ENCODE data around the gene SLIT3. TPM values are rescaled to one million over a fixed set of nuclear protein-coding genes. Genes with fewer than 3 reads are reported as not detected.

The SLIT3 gene
- total RNA-seq, 6 donors from 2014 or later, result 10.8 to 57.3 (median 32.2) TPM

DNA sequence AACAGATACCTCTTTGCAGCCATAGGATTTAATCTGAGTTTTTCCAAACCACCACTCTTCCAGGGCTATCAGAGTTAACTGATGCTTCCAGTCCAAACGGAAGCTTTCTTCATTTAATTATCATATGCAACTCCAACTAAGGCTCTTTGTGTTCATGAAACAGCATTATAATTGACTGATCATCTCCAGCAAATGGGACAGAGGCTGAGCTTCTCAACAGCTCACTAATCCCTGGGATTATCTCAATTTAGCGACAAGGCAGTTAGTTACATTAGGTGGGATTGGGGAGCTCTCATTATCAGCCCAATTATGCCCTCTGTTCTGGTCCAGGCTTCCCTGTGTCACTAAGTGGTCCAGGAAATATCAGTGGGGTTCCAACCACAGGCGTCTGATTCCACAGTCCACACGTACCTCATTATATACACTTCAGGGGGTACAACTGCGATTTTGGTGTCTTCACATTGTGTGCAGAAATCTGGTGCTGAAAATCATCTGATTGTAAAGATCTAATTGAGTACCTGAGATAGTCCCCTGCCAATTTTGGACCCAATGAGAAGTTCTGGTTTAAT lies 408.2 kb downstream of the SLIT3 start:
- ATAC-seq (ENCODE audit: low FRiP score in 2 of 2) (no peak), DNase-seq (no peak)
- TF ChIP-seq POLR2AphosphoS5 (IDR thresholded peaks at IDR 0.05) (no peak), EP300 (IDR thresholded peaks at IDR 0.05) (no peak), POLR2A (IDR thresholded peaks at IDR 0.05) (no peak)
- TF ChIP-seq, protein P1, sequence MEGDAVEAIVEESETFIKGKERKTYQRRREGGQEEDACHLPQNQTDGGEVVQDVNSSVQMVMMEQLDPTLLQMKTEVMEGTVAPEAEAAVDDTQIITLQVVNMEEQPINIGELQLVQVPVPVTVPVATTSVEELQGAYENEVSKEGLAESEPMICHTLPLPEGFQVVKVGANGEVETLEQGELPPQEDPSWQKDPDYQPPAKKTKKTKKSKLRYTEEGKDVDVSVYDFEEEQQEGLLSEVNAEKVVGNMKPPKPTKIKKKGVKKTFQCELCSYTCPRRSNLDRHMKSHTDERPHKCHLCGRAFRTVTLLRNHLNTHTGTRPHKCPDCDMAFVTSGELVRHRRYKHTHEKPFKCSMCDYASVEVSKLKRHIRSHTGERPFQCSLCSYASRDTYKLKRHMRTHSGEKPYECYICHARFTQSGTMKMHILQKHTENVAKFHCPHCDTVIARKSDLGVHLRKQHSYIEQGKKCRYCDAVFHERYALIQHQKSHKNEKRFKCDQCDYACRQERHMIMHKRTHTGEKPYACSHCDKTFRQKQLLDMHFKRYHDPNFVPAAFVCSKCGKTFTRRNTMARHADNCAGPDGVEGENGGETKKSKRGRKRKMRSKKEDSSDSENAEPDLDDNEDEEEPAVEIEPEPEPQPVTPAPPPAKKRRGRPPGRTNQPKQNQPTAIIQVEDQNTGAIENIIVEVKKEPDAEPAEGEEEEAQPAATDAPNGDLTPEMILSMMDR (IDR thresholded peaks at IDR 0.05), result no peak
- Histone ChIP-seq H3K36me3 (no peaks in the 10 kb centered on the region), H3K27ac (no peak overlapping the region), H3K4me1 (no peaks in the 10 kb centered on the region), H3K9me3 (no peaks in the 10 kb centered on the region), H3K27me3 (no peaks in the 10 kb centered on the region), H3K4me3 (no peak overlapping the region)
- WGBS, 2 donors, result 81 to 82% methylated on average over 5 of the region's 5 CpGs

DNA sequence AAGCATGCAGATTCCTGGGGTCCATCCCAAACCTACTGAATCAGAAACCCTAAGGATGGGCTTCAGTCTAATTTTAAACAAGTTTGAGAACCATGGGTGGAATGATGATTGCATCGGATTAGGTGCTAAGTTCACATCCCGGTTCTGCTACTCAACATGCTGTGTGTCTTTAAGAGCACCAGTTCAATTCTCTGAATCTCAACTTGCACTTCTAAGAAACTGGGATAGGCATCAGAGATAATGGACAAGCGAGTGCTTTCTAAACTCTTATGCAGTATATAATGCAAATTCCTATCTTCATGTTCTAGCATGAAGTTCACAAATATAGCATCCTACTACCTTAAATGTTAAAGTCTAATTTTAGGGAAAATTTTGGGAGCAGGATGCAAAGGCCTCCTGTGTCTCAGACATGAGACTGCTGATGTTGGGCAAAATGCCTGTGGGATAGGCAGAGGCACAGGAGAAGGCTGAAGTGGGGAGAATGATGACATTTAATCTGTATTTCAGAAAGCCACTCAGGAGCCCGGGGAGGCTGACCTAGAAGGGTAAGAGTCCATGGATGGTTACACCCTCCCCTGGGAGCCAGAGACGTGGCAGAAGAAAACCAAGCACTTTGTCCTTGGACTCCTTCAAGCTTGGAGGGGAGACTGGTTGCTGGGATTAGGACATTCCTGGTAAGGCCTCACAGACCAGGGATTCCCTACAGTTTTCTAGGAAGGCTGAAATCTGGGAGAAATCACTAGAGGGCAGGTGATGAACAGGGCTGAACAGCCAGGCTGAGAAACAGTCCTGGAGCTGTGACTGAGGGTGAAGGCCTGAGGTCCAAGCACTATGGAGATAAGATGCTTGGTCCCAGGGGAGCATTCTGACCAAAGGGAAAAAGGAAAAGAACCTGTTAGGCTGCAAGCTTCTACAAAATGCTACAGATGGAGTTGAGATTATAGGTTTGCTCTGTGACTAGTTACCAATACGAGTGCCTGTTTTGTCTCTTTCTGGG lies 409.8 kb downstream of the SLIT3 start:
- no peak overlapping the region for H3K27ac ChIP-seq
- no peaks in the 10 kb centered on the region for H3K27me3 ChIP-seq
- TF ChIP-seq EP300 (IDR thresholded peaks at IDR 0.05) (no peak), POLR2AphosphoS5 (IDR thresholded peaks at IDR 0.05) (no peak), POLR2A (IDR thresholded peaks at IDR 0.05) (no peak)
- TF ChIP-seq, protein P1 (IDR thresholded peaks at IDR 0.05), result no peak
- H3K4me3 ChIP-seq, result no peak overlapping the region
- no peaks in the 10 kb centered on the region for H3K36me3 ChIP-seq
- DNase-seq, result no peak
- no peaks in the 10 kb centered on the region for H3K4me1 ChIP-seq
- H3K9me3 ChIP-seq, result no peaks in the 10 kb centered on the region
- no peak for ATAC-seq (ENCODE audit: low FRiP score in 2 of 2)
- 67 to 87% methylated on average over 6 of the region's 6 CpGs for WGBS, 2 donors

DNA sequence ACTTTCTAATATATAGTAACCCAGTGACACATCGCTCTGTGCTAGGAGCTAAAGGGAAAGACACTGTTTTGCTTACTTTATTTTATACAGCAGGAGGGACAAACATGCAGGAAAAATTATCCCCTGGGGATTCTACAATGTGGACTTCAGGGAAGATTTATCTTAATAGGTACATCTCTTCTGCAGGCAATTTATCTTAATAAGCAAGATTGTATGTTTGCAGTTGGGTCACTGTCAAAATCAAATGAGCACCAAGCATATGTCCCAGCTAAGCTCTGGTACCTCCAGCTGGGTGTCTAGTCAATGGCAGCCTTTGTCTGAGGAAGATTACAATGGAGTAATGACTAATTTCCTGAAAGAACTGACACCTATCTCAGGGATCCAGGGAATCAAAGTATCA lies 411.9 kb downstream of the SLIT3 start:
- ATAC-seq (ENCODE audit: low FRiP score in 2 of 2), result no peak
- no peak for DNase-seq
- H3K27me3 ChIP-seq, result no peaks in the 10 kb centered on the region
- WGBS, 2 donors, result 93 to 96% methylated on average over 1 of the region's 1 CpG
- no peak overlapping the region for H3K27ac ChIP-seq
- TF ChIP-seq POLR2A (IDR thresholded peaks at IDR 0.05) (no peak), POLR2AphosphoS5 (IDR thresholded peaks at IDR 0.05) (no peak), EP300 (IDR thresholded peaks at IDR 0.05) (no peak)
- TF ChIP-seq, protein P1 (IDR thresholded peaks at IDR 0.05), result no peak
- H3K4me1 ChIP-seq, result no peaks in the 10 kb centered on the region
- no peak overlapping the region for H3K4me3 ChIP-seq
- no peaks in the 10 kb centered on the region for H3K36me3 ChIP-seq
- H3K9me3 ChIP-seq, result no peaks in the 10 kb centered on the region

DNA sequence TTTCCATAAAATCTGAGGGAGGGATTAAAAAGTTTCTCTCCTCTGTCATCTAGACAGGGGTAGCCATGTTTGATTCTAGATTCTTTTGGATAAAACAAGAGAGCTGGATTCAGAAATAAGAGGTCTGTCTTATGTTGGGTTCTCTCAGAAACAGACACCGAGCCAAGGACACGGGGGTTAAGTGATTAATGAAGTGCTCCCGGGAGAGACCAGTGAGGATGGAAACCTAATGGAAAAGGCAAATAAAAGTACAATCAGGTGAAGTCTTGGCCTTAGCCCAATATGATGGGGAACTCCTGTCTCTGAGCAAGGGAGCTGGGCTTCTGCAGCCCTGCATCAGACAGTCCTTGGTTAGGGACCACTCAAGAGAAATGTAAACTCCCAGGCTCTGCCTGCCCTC lies 413.0 kb downstream of the SLIT3 start:
- H3K9me3 ChIP-seq, result no peaks in the 10 kb centered on the region
- DNase-seq (no peak), ATAC-seq (ENCODE audit: low FRiP score in 2 of 2) (no peak)
- no peaks in the 10 kb centered on the region for H3K36me3 ChIP-seq
- H3K4me1 ChIP-seq, result no peaks in the 10 kb centered on the region
- no peak overlapping the region for H3K27ac ChIP-seq
- 69 to 73% methylated on average over 3 of the region's 3 CpGs for WGBS, 2 donors
- TF ChIP-seq EP300 (IDR thresholded peaks at IDR 0.05) (no peak), POLR2A (IDR thresholded peaks at IDR 0.05) (no peak), POLR2AphosphoS5 (IDR thresholded peaks at IDR 0.05) (no peak)
- TF ChIP-seq, protein P1 (IDR thresholded peaks at IDR 0.05), result no peak
- no peaks in the 10 kb centered on the region for H3K27me3 ChIP-seq
- no peak overlapping the region for H3K4me3 ChIP-seq
